NCI-H345 treated with DMSO at 0.1 percent for 48 hours (cell line): ENCODE measurements around the gene WBP11.

Source experiments
- DNase-seq: peaks from one replicate; lab custom pipeline; 2025; ENCODE audit not compliant: unreplicated experiment; lab: John Stamatoyannopoulos, UW

The WBP11 gene

GRCh38 chr12:14825256-14825655 lies 22.0 kb upstream of the WBP11 start:
- no peak for DNase-seq

DNA sequence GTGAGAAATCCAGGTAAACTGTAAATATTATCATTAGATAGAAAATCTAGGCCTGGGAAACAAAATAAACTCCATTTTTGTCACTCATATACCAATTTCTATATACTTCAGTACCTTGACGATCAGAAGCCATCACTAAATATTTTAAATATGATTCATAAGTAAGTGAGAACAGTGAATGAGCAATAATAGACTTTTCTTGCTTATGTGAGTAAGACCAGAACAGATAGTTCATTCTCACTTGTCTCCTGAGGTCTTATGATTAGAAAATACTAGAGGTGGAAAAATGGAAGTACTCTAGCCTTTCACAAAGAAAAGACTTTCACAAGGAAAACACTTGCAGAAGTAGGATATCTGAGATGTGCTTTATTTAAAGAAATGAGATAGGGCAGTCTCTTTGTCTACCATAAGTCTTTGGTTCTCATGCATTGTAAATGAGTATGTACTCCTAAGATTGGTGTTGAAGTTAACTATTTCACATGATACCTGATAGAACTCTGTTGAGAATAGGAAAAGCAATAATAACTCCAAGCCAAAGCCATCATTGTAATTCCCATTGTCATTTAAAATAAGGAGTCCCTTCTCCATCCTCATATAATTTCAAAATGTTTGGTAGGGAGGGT lies 20.8 kb upstream of the WBP11 start:
- DNase-seq: no peak

DNA sequence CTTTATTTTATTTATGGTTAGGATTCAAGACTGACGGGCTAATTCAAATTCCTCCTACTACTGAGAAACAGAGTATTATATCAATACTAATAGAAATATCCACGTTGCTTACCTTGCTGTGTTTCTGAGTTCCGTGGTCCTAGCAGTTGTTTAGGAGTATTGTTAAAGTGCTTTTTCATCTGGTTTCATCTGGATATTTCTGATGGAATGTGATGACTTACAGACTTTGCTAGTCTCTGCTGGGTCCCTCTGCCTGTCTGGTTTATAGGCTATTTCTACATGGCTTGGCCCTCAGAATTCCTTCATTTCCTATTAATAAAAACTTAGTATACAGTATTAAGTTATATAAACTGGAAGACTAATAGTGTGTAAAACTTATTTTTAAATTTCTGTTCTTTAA lies 10.7 kb upstream of the WBP11 start, which contains the start of gene SMCO3:
Gene SMCO3 (minus strand): TSS at position 169 of the 400 bp plus-strand sequence. CDS start 7,502 bp downstream, outside the sequence.
- no peak for DNase-seq

GRCh38 chr12:14811486-14811885 lies 8.2 kb upstream of the WBP11 start:
- no peak for DNase-seq

GRCh38 chr12:14810953-14811483 lies 7.7 kb upstream of the WBP11 start:
- DNase-seq: no peak

DNA sequence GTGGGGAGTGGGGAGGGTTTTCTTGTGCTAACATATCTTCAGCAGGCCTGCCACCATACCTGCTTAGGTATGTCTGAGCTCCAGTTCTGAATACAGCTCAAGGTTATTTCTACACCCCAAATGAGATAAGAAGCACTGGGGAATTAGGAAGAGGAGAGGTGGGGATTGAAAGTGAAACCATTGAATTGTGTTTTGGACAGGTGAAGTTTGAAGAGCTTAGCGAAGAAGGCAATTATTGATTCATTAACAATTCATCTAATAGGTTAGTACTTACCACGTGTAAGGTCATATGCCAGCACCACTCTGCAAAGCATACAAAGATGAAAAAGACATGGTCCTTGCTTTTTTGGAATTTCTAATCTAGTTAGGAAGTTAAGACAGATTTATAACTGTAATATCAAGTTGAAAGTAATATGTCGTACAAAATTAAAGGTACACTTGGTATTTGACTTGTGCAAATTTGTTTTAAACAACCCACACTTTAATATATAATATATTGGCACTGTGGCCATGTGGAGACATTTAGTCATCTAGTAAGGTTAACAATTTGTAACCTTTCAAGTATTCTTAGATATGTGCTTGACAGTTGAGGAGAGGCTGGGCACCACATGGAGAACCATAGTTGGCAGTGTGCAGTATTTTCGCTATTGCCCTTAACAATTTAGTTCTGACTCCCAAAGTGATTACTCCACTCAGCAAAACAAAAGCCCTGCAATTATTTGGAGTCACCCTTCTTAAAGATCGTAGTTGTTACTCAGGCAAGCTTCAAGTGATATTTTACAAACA lies 7.1 kb upstream of the WBP11 start:
- DNase-seq: no peak

DNA sequence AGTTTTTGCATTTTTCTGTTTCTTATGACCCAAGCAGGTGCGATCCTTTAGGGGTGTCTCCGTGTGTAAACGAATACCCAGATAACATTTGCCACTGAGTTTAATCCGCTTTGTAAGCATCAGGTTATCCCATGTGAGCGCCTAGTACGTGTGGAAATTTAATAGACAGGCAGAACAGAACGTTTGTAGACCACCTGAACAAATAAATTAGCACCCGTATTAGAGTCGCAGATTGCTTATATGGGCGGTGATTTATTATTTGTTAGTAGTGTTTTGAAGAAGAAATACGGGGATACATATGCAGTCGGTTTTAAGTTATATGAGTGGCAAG lies 517 bp upstream of the WBP11 start:
- DNase-seq: no peak

DNA sequence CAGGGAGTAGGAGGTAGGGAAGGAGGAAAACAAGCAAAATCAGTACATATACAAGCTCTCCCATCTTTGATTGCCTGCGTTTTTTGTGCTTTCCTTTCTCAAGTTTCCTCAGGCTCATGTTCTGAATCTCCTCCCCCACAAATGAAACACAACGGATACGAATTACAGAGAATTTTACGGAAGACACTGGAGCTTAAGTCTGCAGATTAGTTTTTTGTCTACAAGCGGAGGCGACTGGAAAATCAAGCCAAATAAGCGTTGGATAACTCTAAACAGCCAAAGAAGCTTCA lies 612 bp downstream of the WBP11 start:
- no peak for DNase-seq

DNA sequence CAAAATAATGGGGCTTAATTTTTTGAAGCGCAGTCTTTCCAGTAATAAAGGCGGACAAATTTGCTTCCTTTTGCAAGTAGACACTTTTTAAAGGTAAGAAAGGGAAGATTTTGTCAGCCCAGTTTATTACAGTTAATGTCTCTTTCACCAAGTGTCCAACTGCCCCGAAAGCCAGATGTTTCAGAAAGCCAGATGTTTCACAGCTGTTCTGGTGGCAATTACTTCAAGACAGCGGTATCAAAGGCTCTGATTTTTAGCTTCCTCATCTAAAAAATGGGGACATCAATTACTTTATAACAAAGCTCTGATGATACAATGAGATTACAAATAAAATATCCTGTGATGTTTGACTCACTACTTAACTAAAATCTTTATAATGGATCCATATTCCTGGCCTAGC lies 1.0 kb downstream of the WBP11 start:
- no peak for DNase-seq

DNA sequence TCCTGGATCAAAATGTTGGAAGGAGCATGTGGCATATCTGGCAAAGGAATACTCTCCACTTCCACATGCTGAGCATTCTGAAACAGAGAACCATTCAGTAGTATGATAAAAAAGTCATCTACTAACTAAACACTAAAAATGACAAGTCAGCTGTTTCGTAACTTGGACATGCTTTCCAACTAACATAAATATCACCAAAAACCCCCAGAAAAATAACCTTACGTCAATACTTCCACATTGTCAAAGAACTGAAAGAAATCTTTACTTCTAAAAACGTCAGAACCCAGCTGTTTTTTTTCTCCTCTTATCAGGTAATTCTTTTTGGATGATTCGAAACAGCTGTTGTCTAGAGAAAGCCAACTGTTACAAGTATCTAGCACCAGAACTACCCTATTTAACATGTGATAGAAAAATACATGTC lies 8.2 kb downstream of the WBP11 start:
- DNase-seq: no peak

DNA sequence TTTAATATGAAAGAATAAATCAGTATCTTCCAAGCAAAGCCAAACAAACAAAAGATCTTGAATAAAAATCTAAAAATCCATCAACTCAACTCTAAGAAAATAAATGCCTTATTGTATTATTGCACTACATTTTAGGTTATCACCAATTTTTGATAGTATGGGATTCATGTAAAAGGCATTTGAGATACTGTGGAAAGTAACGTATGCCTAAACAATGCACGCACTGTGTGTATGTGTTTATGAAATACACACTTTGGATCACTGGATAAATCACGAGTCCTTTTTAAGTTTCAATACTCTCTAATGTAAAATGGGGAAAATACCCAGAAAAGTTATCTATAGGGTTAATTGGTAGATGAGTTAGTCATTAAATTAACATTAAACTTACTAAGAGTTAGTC lies 17.7 kb downstream of the WBP11 start:
- DNase-seq: no peak

DNA sequence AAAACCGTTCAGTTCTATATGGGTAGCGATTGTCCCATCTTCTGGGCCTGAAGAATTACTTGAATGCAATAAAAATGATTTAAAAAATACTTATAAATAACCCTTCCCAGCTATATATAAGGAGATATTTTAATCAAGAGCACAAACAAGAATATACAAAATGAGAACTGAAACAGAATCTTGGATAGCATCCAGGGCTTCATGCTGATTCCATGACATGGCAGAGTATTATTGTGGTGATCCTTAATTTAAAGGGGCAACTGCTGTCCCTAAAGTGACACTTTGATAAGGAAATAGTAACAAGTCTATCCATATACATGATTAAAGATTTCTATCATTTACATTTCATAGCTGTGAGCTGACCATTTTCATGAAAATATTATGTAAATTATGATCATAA lies 18.8 kb downstream of the WBP11 start:
- DNase-seq: no peak

GRCh38 chr12:14782756-14783155 lies 20.5 kb downstream of the WBP11 start:
- no peak for DNase-seq

- DNase-seq: no peak
Measured at GRCh38 chr12:14781563-14781962, 21.7 kb downstream of the WBP11 start.

DNA sequence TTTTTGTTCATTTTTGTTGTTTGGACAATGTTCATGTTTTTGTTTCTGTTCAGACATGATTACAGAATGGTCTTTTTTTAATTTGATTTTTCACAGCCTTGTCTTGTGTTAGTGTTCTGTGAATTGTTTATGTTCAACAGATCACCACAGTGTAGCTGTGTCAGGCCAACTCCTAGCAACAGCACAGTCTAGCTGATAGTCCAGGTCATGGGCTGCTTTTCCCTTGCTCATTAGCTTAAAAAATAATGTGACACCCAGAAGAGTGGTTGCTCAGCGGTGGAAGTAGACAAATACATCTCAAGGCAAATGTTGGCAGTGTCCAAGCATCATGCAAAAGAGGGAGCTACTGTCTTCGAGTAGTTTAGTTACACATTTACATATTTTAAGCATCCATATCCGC lies 22.4 kb downstream of the WBP11 start:
- DNase-seq: no peak

DNA sequence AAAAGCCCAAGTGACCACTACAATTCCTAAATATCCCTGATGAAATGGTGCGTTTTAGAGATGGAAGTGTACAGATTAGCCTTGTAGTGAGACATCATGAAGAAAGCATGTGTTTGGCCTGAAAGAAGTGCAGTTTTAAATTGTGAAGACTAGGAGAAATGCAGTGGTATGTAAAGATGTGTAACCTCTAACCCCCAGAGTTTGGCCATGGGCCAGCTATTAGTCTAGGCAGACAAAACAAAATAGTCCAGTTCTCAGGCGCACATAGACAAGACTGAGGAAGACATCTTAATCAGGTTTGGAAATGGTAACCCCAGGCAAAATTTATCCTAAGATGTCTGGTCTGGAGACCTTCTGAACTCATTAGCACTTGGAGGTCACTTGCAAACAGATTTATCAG lies 23.4 kb downstream of the WBP11 start:
- no peak for DNase-seq

- DNase-seq: no peak
Measured at GRCh38 chr12:14777271-14777670, 26.0 kb downstream of the WBP11 start.

DNA sequence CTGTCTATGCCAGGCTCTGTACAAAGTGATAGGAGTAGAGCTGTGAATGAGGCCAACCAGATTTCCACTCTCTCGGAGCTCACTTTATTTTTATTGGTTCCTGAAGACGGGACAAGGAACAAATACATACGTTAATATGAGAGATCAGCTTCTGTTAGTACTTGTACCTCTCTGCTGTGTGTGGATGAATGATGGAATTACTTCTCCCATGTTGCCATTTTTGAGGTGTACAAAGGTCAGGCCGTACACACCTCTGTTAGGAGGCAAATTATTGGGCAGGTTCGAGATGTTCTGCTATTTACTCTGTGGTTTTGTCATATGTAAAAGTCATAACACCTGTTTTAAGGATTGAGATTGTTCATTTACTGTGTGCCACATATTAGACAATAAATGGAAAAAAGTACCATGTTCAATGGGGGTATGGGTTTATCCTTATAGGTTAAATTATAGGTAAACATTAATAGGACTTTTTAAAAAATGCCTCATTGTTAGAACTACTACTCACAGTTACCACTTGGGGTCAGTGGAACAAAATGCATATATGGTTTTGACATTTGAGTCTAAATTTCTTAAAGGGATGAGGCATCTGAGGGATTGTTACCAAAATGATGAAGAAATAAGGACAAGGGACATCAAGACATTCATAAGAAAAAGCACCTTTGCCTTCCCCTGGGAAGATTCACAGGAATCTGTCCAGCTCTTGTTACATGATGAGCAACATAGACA lies 26.9 kb downstream of the WBP11 start:
- no peak for DNase-seq

DNA sequence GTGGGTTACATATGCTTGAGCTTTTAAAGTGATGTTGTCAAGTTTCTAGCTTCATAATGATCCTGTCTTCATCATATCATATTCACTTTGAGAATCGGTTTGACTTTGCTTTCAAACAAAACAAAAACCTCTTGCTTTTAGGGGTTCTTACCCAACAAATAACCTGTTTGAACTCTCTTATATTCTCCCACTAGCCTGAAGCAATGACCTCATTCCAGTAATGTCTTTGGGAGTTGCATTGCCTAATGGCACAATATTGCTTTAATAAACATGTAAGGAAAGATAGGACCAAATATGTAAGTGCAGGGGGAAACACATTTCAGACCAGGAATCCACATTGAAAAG lies 27.7 kb downstream of the WBP11 start:
- no peak for DNase-seq

DNA sequence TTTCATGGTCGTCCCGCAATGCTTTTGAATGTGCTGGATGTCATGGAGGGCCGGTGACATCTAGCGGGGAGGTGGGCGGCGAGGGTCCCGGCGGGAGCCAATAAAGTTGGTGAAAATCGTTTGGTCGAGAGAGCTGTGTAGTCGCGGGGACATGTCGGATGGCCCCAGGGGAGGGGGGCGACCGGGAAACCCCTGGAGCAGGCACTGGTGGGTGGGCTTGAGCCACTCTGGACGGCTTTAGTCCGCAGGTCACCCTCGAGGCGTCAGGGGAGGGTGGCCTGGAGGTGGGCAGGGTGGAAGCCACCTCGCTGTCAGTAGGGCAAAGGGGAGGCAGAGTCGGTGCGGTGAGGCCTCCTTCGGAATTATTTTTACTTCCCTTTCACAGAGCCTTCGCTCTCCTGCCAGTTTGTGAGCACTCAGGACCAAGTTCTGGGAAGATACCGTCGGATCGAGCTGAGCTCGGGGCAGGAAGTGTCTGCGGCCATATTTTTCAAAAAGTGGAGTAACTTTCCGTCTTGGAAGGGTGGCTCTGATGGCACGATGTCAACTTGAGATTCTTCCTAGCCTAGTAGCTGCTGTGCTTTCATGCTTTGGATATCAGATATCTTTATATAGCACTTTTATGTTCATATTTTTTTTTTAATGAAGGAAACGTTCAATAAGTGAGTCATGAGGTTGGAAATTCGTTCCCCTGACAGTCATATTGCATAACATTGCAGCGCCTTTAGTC lies 28.2 kb downstream of the WBP11 start:
- DNase-seq: no peak

GRCh38 chr12:14774074-14774905 lies 29.0 kb downstream of the WBP11 start:
- DNase-seq: no peak
